Fibroblast of the aortic adventitia (primary cell): ENCODE data around the gene CCDC8. TPM values are rescaled to one million over a fixed set of nuclear protein-coding genes. Genes with fewer than 3 reads are reported as not detected.
A peak's percentile ranks its signal among the peaks of the same experiment; 100 is the strongest.

ENCODE experiments used
- DNase-seq: peaks from one replicate; pipeline ENCODE4 v3.0.0-alpha.2; 2010; ENCODE audit warnings: low read depth
- H3K4me3 ChIP-seq: 2 replicates; pipeline ENCODE4 v1.5.1; 2011; ENCODE audit warnings: low read depth, mild to moderate bottlenecking, control low read depth, low read length, moderate library complexity
- total RNA-seq: library from RNA; depleted of rRNA; stranded (reverse); fragments of >200 nt; gene quantifications from 2 replicates; pipeline ENCODE4 v1.2.3, GENCODE V29; 2012; ENCODE audit warnings: low replicate concordance
- TF ChIP-seq, protein P1 (sequence below): IDR thresholded peaks from 2 replicates; pipeline ENCODE4 v1.5.1; 2011; ENCODE audit warnings: mild to moderate bottlenecking, low read length, control low read depth, inconsistent platforms; ENCODE audit not compliant: insufficient read depth

The CCDC8 gene
- total RNA-seq, 1 donor, result 8.5 TPM

DNA sequence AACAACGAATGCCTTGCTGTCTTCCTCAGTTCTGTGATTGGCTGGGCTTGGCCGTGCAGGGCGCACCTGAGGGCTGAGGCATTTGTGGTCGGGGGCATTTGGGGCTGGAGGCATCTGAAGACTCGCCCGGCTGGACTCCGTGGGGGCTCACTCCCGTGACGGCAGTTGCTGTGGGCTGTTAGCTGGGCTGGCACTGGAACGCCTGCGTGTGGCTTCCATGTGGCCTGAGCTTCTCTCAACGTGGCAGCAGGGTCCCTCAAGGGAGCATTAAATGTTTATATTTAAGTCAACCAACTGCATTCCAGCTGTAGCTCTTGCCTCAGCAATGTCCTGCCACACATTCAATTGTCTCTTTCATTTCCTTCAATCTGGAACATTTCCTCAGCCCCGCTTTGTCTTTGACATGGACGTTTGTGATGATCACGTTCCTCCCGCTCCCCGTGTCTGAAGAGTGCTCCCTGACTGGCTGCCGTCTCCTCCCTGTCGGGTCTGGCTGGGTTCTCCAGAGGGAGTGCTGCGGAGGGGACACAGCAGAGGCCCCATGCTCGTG, 21.0 kb downstream of the CCDC8 start:
- H3K4me3 ChIP-seq, result no peak overlapping the region
- peak; percentile 67 for DNase-seq
- TF ChIP-seq, protein P1, sequence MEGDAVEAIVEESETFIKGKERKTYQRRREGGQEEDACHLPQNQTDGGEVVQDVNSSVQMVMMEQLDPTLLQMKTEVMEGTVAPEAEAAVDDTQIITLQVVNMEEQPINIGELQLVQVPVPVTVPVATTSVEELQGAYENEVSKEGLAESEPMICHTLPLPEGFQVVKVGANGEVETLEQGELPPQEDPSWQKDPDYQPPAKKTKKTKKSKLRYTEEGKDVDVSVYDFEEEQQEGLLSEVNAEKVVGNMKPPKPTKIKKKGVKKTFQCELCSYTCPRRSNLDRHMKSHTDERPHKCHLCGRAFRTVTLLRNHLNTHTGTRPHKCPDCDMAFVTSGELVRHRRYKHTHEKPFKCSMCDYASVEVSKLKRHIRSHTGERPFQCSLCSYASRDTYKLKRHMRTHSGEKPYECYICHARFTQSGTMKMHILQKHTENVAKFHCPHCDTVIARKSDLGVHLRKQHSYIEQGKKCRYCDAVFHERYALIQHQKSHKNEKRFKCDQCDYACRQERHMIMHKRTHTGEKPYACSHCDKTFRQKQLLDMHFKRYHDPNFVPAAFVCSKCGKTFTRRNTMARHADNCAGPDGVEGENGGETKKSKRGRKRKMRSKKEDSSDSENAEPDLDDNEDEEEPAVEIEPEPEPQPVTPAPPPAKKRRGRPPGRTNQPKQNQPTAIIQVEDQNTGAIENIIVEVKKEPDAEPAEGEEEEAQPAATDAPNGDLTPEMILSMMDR, result no peak

- H3K4me3 ChIP-seq, result no peak overlapping the region
- TF ChIP-seq, protein P1, result no peak
- no peak for DNase-seq
Measured at GRCh38 chr19:46391296-46392251, 21.8 kb downstream of the CCDC8 start.

DNA sequence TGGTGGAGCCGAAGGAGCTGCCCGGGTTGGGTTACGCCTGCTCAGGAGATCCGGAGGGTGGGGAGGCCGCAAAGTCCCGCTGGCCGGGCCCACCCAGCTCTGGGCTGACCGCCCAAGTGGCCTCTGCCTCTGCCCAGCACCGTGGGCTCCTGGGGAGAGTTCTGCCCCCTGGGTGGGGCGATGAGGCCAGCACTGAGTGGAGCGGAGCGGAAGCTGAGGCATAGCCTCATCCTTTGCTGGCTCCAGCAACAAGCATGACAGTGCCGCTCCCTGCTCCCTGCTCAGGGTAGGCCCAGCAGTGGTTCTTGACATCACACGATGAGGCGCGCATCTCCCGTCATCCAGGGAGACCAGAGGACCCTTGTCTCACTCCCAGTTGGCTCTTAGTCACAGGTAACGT, 22.5 kb downstream of the CCDC8 start:
- H3K4me3 ChIP-seq, result no peak overlapping the region
- DNase-seq, result peak; percentile 85
- TF ChIP-seq, protein P1, result no peak

GRCh38 chr19:46390121-46390858, 23.1 kb downstream of the CCDC8 start:
- no peak for DNase-seq
- TF ChIP-seq, protein P1, result no peak
- no peak overlapping the region for H3K4me3 ChIP-seq

GRCh38 chr19:46388311-46389095, 24.9 kb downstream of the CCDC8 start:
- no peak overlapping the region for H3K4me3 ChIP-seq
- DNase-seq, result no peak
- TF ChIP-seq, protein P1, result no peak

- H3K4me3 ChIP-seq, result no peak overlapping the region
- DNase-seq, result no peak
- TF ChIP-seq, protein P1, result no peak
Measured at GRCh38 chr19:46387713-46388130, 25.6 kb downstream of the CCDC8 start.
